Retinal pigment epithelial cell (primary cell): Measurements from ENCODE around the gene ME3.

Source experiments
- DNase-seq: peaks from one replicate; pipeline ENCODE4 v3.0.0-alpha.2; 2010; ENCODE audit warnings: low read depth
- H3K4me3 ChIP-seq: 2 replicates; pipeline ENCODE4 v1.5.1; 2011; ENCODE audit warnings: mild to moderate bottlenecking, low read length, control low read depth, moderate library complexity
- TF ChIP-seq, protein P1 (sequence below): conservative IDR thresholded peaks from 2 replicates; pipeline ENCODE4 v1.5.1; 2011; ENCODE audit warnings: low read depth, low read length, control low read depth, inconsistent platforms

Gene ME3

GRCh38 chr11:86715611-86716010 is 43.2 kb upstream of the ME3 start:
- no peak overlapping the region for H3K4me3 ChIP-seq
- no peak for DNase-seq
- TF ChIP-seq, protein P1, sequence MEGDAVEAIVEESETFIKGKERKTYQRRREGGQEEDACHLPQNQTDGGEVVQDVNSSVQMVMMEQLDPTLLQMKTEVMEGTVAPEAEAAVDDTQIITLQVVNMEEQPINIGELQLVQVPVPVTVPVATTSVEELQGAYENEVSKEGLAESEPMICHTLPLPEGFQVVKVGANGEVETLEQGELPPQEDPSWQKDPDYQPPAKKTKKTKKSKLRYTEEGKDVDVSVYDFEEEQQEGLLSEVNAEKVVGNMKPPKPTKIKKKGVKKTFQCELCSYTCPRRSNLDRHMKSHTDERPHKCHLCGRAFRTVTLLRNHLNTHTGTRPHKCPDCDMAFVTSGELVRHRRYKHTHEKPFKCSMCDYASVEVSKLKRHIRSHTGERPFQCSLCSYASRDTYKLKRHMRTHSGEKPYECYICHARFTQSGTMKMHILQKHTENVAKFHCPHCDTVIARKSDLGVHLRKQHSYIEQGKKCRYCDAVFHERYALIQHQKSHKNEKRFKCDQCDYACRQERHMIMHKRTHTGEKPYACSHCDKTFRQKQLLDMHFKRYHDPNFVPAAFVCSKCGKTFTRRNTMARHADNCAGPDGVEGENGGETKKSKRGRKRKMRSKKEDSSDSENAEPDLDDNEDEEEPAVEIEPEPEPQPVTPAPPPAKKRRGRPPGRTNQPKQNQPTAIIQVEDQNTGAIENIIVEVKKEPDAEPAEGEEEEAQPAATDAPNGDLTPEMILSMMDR = no peak

GRCh38 chr11:86713552-86713951 is 41.1 kb upstream of the ME3 start:
- H3K4me3 ChIP-seq = no peak overlapping the region
- TF ChIP-seq, protein P1 = no peak
- no peak for DNase-seq

DNA sequence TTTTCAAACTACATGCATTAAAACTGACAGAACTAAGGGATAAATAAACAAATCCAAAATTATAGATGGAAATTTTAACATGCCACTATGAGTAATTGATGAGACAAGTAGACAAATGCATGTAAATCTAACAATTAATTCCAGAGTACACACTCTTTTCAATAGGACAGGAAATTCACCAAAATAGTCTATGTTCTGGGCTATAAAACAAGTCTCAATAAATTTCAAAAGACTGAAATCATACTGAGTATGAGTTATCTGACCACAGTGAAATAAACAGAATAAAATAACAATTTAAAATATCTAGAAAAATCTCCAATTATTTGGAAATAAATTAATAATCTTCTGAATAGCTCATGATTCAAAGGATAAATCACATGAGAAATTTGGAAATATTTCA is 38.5 kb upstream of the ME3 start:
- TF ChIP-seq, protein P1 = no peak

GRCh38 chr11:86708669-86709068 is 36.3 kb upstream of the ME3 start:
- DNase-seq = no peak
- TF ChIP-seq, protein P1 = no peak
- H3K4me3 ChIP-seq = no peak overlapping the region

More for the DNA sequence above, 38.5 kb upstream of the ME3 start:
- H3K4me3 ChIP-seq = no peak overlapping the region
- no peak for DNase-seq

DNA sequence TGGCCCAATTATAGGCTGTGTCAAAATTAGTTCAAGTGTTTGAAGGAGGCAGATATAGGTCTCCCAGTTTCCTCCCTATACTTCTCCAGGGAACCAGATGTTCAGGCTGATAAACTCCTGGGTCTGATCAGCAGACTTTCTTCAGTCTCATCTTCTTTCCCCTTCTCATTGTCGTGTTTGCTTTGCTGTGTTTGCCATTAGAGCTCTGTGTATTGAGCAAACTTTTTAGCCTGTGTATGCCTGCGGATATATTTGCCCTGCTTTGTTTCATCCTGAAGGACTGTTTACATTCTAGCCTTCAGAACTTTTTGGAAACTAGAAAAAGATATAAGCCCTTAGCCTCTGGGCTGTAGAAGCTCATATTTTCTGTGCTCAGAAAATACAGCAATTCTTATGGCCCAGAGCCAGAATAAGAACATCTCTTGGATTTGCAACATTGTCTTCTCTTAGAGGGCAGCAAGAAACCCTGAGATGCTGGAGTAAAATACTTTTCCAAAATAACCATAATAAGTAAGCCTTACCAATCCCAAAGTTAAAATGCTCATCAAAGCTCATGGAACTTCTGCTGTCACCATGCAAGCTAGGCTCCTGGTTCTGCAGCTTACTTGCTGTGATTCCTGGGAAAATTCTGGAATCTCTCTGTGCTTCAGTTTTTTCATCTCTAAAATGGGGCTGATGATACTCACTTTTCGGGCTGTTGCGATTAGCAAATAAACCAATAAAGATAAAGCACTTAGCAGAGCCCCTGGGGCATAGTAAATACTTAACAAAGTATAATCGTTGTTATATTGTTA is 34.1 kb upstream of the ME3 start:
- TF ChIP-seq, protein P1 = no peak
- no peak for DNase-seq
- no peak overlapping the region for H3K4me3 ChIP-seq

DNA sequence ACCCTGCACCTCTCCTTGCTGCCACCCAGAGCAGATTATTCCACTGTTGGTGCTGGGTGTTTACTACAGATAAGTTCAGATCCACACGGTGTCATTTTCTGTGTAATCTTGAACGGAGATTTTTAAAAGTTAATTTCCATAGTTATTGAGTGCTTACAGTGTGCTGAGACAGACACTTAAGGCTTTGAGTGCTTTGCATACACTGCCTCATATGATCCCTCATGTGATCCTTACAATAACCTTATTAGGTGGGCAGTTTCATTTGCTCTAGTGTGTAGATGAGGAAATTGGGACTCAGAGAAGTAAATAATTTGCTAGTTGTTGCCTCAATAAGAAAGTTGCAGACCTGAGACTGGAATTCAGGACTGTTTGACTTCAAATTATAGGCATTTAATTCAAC is 32.3 kb upstream of the ME3 start:
- DNase-seq = peak; percentile 35
- H3K4me3 ChIP-seq = no peak overlapping the region
- TF ChIP-seq, protein P1 = no peak

GRCh38 chr11:86703987-86704386 is 31.6 kb upstream of the ME3 start:
- H3K4me3 ChIP-seq = no peak overlapping the region
- DNase-seq = no peak
- TF ChIP-seq, protein P1 = no peak
